ENCODE measurements around the gene PANK3. TPM values are rescaled to one million over a fixed set of nuclear protein-coding genes. Genes with fewer than 3 reads are reported as not detected.
"Not testable (repeated sequence)": the region's sequence is repeated elsewhere in the genome, so short reads cannot be mapped to it uniquely, and the experiment has no call there.

The PANK3 gene
- total and polyA plus RNA-seq, 3 donors from 2014 or later, result 25.2 to 50.0 (median 44.9) TPM

GRCh38 chr5:168583742-168584482 lies 4.7 kb upstream of the PANK3 start:
- WGBS, 2 donors, result 78 to 83% methylated on average over 2 of the region's 2 CpGs
- no peak for TF ChIP-seq POLR2A (IDR thresholded peaks at IDR 0.05)
- TF ChIP-seq, protein P1, sequence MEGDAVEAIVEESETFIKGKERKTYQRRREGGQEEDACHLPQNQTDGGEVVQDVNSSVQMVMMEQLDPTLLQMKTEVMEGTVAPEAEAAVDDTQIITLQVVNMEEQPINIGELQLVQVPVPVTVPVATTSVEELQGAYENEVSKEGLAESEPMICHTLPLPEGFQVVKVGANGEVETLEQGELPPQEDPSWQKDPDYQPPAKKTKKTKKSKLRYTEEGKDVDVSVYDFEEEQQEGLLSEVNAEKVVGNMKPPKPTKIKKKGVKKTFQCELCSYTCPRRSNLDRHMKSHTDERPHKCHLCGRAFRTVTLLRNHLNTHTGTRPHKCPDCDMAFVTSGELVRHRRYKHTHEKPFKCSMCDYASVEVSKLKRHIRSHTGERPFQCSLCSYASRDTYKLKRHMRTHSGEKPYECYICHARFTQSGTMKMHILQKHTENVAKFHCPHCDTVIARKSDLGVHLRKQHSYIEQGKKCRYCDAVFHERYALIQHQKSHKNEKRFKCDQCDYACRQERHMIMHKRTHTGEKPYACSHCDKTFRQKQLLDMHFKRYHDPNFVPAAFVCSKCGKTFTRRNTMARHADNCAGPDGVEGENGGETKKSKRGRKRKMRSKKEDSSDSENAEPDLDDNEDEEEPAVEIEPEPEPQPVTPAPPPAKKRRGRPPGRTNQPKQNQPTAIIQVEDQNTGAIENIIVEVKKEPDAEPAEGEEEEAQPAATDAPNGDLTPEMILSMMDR (IDR thresholded peaks at IDR 0.05), result no peak
- H3K36me3 ChIP-seq (ENCODE audit: low read depth, missing control alignments), result no peaks in the 10 kb centered on the region

GRCh38 chr5:168580814-168581469 lies 1.8 kb upstream of the PANK3 start:
- H3K9me3 ChIP-seq; H3K36me3 ChIP-seq (ENCODE audit: low read depth, missing control alignments); H3K27me3 ChIP-seq; H3K4me3 ChIP-seq; intact Hi-C loops (cut with DNase I; ENCODE audit: low total_unique reads): not testable (repeated sequence)
- H3K27ac ChIP-seq, result peak overlapping the region in 1 of 2 donors; percentile 92
- WGBS, 2 donors, result 54 to 67% methylated on average over 7 of the region's 7 CpGs
- DNase-seq, result peak; percentile 53
- H3K4me1 ChIP-seq, result peaks cover 11% of the 10 kb centered on the region

More at GRCh38 chr5:168583742-168584482, 4.7 kb upstream of the PANK3 start:
- no peaks in the 10 kb centered on the region for H3K9me3 ChIP-seq
- peaks cover 11% of the 10 kb centered on the region for H3K4me1 ChIP-seq
- no peak overlapping the region for H3K4me3 ChIP-seq
- intact Hi-C loops (cut with DNase I; ENCODE audit: low total_unique reads), result no loop called here
- H3K27ac ChIP-seq, result no peak overlapping the region
- DNase-seq, result no peak
- H3K27me3 ChIP-seq, result no peaks in the 10 kb centered on the region

- intact Hi-C loops (cut with DNase I; ENCODE audit: low total_unique reads), result no loop called here
- 13 to 22% methylated on average over 3 of the region's 3 CpGs for WGBS, 2 donors
- no peaks in the 10 kb centered on the region for H3K27me3 ChIP-seq
These were observed 1.0 kb upstream of the PANK3 start for GRCh38 chr5:168580227-168580508.

DNA sequence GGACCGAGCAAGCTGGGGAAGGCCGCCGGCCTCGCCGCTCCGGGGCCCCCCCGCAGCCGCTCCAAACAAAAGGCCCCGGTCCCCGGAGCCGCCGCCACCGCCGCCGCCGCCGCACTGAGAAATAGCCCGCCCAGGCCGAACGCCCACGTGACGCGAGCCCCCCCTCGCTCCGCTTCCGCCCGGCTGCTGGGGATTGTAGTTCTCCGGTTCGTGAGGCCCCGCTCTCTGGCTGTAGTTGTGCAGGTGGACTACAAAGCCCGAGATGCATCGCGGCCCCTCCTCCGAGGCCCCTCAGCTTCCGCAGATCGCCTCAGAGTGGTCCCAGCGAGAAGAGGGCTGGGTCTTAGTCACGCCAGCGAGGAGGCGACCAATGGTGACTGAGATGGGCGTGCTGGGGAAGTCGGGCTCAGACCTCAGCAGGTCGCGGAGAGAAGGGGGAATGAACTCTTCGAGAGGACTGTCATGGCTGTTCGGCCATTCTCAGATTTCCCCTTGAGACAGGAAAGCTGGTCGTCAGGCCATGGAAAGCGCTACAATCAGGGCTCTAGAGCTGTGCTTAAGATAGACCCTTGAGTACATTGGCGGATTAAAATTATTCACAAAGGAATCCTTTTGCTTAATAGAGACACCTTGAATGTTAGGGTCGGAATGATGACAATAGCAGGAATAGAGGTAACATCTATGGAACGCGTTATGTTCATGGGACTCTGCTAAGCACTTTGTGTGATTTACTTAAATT lies 489 bp upstream of the PANK3 start:
- intact Hi-C loops (cut with DNase I; ENCODE audit: low total_unique reads), result no loop called here
- Histone ChIP-seq H3K27me3 (no peaks in the 10 kb centered on the region), H3K4me3 (peak overlapping the region; percentile 89 to 90), H3K4me1 (peaks cover 19% of the 10 kb centered on the region), H3K36me3 (ENCODE audit: low read depth, missing control alignments) (no peaks in the 10 kb centered on the region), H3K27ac (peak overlapping the region; percentile 92 to 97), H3K9me3 (no peaks in the 10 kb centered on the region)
- WGBS, 2 donors, result 1 to 9% methylated on average over 12 to 47 of the region's 52 CpGs
- TF ChIP-seq POLR2A (IDR thresholded peaks at IDR 0.05), result no peak
- TF ChIP-seq, protein P1 (IDR thresholded peaks at IDR 0.05), result no peak
- peak; percentile 100 for DNase-seq

More at GRCh38 chr5:168580227-168580508, 1.0 kb upstream of the PANK3 start:
- Histone ChIP-seq H3K4me3 (peak overlapping the region; percentile 89 to 90), H3K9me3 (no peaks in the 10 kb centered on the region), H3K36me3 (ENCODE audit: low read depth, missing control alignments) (no peaks in the 10 kb centered on the region), H3K4me1 (peaks cover 14% of the 10 kb centered on the region), H3K27ac (peak overlapping the region; percentile 92 to 97)
- DNase-seq, result no peak
- TF ChIP-seq, protein P1 (IDR thresholded peaks at IDR 0.05), result no peak

- H3K27me3 ChIP-seq, result no peaks in the 10 kb centered on the region
- H3K4me1 ChIP-seq, result peaks cover 22% of the 10 kb centered on the region
- no peak for DNase-seq
- H3K9me3 ChIP-seq, result no peaks in the 10 kb centered on the region
- H3K36me3 ChIP-seq (ENCODE audit: low read depth, missing control alignments), result no peaks in the 10 kb centered on the region
- peak overlapping the region; percentile 92 to 97 for H3K27ac ChIP-seq
- no peak for TF ChIP-seq POLR2A (IDR thresholded peaks at IDR 0.05)
- TF ChIP-seq, protein P1 (IDR thresholded peaks at IDR 0.05), result no peak
- peak overlapping the region; percentile 89 to 90 for H3K4me3 ChIP-seq
- 7 to 15% methylated on average over 3 of the region's 3 CpGs for WGBS, 2 donors
- intact Hi-C loops (cut with DNase I; ENCODE audit: low total_unique reads), result no loop called here
These were observed 1.2 kb downstream of the PANK3 start for GRCh38 chr5:168578006-168578405.

Data from testis (tissue), 3 donors.